ENCODE results near the gene SVIL.

GRCh38 chr10:29612657-29613056 lies 22.1 kb downstream of the SVIL start:
- no peak for TF ChIP-seq EZH2 (IDR thresholded peaks at IDR 0.05)
- TF ChIP-seq POLR2AphosphoS5 (IDR thresholded peaks at IDR 0.05; ENCODE audit: borderline replicate concordance, low read depth, low read length) = no peak
- no peak for TF ChIP-seq FOXP2 (optimal IDR thresholded peaks at IDR 0.05; ENCODE audit: control extremely low read depth, extremely low read length, insufficient read depth)
